Stimulated activated CD4-positive, alpha-beta T cell treated with anti-CD3 and anti-CD28 coated beads, Interleukin-15, amount 100 ng/mL, for 24 hours (primary cell): Measurements from ENCODE around the gene TNNT3.
"Not testable (repeated sequence)": the region's sequence is repeated elsewhere in the genome, so short reads cannot be mapped to it uniquely, and the experiment has no call there.

Experiments
- DNase-seq: peaks from one replicate; pipeline ENCODE4 v3.0.0-alpha.2; 2020

Gene TNNT3

GRCh38 chr11:1936072-1936780 lies 16.7 kb downstream of the TNNT3 start:
- no peak for DNase-seq

GRCh38 chr11:1936781-1937615 lies 17.5 kb downstream of the TNNT3 start:
- no peak for DNase-seq

GRCh38 chr11:1937616-1938342 lies 18.3 kb downstream of the TNNT3 start:
- no peak for DNase-seq

- DNase-seq, result no peak
Measured at GRCh38 chr11:1938343-1939005, 19.0 kb downstream of the TNNT3 start.

DNA sequence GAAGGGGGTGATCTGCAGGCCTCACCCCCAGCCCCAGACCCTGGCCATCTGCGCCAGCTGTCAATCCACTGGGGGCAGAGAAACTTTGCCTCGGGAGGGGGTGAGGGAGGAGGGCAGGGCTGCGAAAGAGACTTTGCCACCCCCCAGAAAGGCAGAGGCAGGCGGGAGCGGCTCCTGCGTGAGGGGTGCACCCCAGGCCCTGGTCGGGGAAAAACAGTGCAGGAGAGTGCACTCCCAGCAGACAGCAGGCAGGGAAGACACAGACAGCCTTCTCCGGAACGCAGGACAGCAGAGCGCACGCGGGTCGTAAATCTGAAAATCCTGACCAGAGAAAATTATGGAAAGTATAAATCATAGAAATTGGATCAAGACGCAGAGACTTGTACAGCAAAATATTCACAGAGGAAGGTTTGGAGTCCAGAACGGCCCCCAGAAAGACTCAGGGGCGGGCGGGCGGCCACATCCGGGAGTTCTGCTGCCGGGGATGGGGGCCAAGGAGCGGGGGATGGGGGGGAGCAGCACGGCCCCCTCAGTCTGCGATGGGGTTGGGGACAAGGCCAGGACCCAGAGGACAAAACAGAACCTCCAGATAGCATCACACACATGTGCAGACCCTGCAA lies 19.6 kb downstream of the TNNT3 start:
- no peak for DNase-seq

DNA sequence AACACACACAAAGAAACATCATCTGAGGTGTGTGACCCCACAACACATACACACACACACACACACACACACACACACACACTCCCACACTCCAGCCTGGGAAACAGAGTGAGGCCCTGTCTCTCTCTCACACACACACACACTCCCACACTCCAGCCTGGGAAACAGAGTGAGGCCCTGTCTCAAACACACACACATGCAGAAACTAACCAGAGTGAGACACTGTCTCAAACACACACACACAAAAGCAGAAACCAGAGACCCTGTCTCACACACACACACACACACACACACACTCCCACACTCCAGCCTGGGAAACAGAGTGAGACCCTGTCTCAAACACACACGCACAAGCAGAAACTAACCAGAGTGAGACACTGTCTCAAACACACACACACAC lies 20.3 kb downstream of the TNNT3 start:
- DNase-seq, result not testable (repeated sequence)

DNA sequence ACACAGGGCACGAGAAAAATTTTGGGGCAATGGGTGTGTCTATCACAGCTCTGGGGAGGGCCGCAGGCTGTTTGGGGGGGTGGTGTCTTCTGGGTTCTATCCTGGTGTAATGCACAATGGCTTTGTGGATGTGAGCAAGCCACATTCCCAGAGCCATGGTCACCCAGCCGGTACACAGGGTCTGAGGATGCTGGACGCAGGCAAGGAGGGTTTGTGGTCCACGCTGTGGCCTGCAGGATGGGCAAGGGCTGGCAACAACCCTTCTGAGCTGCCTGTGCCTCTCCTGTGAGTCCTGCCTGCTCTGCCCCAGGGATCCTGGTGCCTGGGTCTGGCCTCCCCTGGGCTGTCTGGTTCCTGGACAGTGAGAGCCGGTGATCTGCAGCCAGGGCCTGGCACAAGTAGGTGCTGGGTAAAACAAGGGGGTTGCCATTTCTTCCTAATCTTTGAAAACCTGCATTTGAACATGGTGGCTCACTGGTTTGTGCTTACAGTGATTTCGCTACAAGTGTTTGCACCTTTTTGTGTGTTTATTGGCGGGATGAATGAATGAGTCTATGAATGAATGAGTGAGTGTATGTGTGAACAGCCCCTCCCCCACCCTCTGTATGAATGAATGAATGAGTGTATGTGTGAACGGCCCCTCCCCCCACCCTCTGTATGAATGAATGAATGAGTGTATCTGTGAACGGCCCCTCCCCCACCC lies 23.2 kb downstream of the TNNT3 start:
- no peak for DNase-seq

GRCh38 chr11:1943576-1943975 lies 24.1 kb downstream of the TNNT3 start:
- no peak for DNase-seq

GRCh38 chr11:1943977-1944376 lies 24.5 kb downstream of the TNNT3 start:
- DNase-seq, result no peak

- peak; percentile 47 for DNase-seq
Measured at GRCh38 chr11:1946812-1947484, 27.4 kb downstream of the TNNT3 start, which contains the start of gene MRPL23. Gene MRPL23, plus strand, starts transcription at chr11:1947332. Its CDS starts 31 bp downstream, at chr11:1947363.

DNA sequence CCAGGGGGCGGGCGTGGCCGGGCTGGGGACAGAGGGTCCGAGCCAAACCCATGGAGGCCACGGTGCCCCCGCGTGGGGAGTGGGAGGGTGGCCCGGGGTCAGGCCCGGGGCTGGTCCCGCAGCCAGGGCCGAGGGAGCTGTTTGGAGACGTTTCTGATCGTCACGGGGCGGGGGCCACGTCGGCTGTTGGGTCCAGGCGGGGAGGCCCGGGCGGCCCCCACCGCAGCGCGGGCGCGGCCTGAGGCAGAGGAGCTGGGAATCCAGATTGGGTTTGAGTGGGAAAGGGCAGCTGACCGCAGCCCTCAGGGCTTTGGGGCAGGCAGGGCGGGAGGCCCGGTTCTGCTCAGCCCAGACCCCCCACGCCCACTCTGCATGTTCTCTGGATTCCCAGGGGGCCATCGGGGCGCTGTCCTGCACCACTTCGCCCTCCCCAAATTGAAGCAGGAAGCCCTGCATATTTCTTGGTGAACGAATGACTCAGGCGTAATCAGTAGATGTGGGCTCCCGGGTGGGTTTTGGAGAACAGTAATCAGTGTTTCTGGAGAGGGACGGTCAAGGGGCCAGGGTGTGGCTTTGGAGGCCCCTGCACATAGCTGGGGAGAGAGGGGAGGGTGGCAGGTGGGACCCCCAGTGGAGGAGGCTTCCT lies 28.2 kb downstream of the TNNT3 start:
- no peak for DNase-seq

DNA sequence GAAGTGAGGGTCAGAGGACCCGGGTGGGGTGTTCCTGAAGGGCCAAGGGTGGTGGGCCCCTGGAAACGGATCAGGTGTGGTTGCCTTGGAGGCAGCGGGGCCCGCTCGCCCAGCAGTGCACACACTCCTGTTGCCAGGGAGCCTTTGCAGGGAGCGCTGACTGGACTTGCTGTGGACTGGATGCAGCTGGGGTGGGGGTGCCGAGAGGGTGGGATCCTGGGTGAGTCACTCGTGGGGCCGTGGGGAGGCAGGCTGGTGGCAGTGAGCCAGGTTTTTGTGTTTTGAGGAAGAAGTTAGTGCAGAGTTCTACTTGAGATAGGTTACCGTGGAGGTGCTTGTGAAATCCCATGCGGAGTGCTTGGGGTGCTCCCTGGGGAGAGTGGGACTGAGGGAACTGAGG lies 28.9 kb downstream of the TNNT3 start:
- no peak for DNase-seq

DNA sequence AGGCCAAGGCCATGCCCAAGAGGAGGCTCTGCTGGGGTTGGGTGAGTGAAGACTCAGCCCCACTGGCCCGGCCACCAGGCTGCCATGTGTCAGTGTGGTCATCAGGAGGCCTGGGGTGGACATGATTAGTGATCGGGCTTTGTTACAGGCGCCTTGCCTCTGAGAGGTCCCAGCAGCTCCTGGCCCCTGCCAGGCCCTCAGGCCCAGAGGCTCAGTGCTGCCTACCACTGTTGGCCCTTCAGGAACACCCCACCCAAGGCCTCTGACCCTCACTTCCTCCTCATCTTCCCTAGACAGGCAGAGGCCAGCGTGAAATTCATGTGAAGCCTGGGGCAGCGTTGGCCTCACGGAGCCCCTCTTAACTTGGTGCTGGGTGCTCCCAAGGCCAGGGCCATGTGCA lies 29.8 kb downstream of the TNNT3 start:
- no peak for DNase-seq

- no peak for DNase-seq
Measured at GRCh38 chr11:1949922-1950321, 30.4 kb downstream of the TNNT3 start.

DNA sequence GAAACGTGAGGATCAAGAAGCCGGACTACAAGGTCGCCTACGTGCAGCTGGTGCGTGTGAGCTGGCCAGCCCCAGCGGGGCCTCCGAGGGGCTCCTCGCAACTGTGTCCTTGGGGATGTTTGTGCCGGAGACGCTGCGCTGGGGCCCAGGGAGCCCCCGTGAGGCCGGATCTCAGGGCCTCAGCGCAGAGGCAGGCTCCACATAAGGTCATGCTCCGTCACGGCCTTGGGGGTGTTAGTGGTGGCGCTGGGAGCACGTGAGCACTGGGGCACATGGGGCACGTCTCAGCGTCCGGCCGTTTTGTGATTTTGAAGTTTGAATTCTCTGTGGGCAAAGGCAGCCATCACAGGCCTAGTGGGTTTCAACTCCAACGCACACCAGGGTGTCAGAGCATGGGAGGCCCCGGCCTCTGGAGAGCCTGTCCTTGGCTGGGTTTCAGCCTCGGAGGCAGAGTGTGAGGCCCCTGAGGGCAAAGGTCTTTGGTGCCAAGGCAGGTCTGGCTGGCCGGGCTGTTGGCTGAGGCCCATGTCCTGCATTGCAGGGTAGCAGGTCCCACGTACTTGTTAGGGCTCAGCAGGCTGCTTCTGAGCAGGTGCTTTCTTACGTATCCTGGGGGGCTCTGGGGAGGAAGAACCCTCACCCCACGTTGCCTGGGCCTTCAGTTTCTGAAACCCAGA lies 33.4 kb downstream of the TNNT3 start:
- no peak for DNase-seq

GRCh38 chr11:1953489-1954266 lies 34.2 kb downstream of the TNNT3 start:
- DNase-seq, result peak; percentile 19

DNA sequence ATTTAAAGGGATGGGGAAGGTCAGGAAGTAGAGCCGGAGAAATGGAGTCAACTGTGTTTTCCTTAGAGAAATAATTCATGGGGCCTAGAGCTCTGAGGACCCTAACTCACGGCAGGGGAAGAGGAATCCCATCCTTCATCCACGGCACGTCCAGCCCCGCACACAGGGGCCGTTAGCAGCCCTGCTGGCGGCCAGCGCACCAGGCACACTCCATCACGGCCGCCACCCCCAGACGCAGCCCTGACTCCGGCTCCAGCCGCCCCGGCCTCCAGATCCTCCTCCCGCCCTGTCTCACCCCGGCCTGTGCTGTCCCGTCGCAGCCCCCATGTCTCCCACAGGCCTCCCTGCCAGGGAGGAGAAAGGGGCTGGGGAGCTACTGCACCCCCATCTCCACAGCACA lies 38.9 kb downstream of the TNNT3 start:
- no peak for DNase-seq

GRCh38 chr11:1959786-1960185 lies 40.3 kb downstream of the TNNT3 start:
- DNase-seq, result no peak

DNA sequence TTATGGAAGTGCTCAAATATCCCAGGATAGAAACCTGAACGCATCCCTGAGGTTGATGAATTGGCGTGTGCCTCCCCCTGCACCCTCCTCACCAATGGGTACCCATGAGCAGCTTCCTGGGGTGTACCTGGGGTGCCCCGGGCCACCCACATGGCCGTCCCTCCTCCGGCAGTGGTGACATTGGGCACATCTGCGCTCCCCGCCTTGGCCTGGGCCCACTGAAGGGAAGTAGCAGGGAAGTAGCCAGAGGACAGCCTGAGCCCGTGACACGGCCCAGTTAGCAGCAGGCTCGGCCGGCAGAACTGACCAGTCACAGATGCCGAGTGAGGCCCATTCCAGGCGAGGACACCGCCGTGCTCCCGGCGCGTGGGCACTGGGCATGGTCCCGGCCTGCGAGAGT lies 44.4 kb downstream of the TNNT3 start:
- DNase-seq, result no peak
